ENCODE results near the gene ADAMTS20. TPM values are rescaled to one million over a fixed set of nuclear protein-coding genes. Genes with fewer than 3 reads are reported as not detected.

ADAMTS20 gene
- polyA plus RNA-seq, 1 donor (not counting 4 experiments of a cell fraction or from before 2014, with no cell fraction given): not detected

GRCh38 chr12:43396671-43397070, 155.3 kb downstream of the ADAMTS20 start:
- Histone ChIP-seq H3K4me2 (ENCODE audit: control insufficient read depth, extremely low read depth, insufficient read depth, low read depth, low read length) (no peak overlapping the region), H3K4me1 (ENCODE audit: control insufficient read depth, extremely low read depth, insufficient read depth, low read length) (no peaks in the 10 kb centered on the region), H4K20me1 (ENCODE audit: control insufficient read depth, extremely low read depth, insufficient read depth, low read length) (no peaks in the 10 kb centered on the region), H3K27me3 (ENCODE audit: control insufficient read depth, extremely low read depth, insufficient read depth, low read length) (no peaks in the 10 kb centered on the region), H3K9me1 (ENCODE audit: control insufficient read depth, extremely low read depth, insufficient read depth, low read length) (no peaks in the 10 kb centered on the region), H3K9ac (ENCODE audit: control insufficient read depth, extremely low read depth, insufficient read depth, low read length) (no peak overlapping the region), H2AFZ (ENCODE audit: control insufficient read depth, low read length) (no peak overlapping the region), H3K36me3 (ENCODE audit: control insufficient read depth in 2 of 2, extremely low read depth in 1 of 2, insufficient read depth in 2 of 2, low read length in 2 of 2) (no peaks in the 10 kb centered on the region), H3K79me2 (ENCODE audit: control insufficient read depth, insufficient read depth, low read length) (no peaks in the 10 kb centered on the region), H3K27ac (ENCODE audit: control insufficient read depth, insufficient read depth, low read length) (no peak overlapping the region), H3K4me3 (ENCODE audit: control insufficient read depth in 2 of 3, extremely low read depth in 1 of 3, insufficient read depth in 2 of 3, low read depth in 1 of 3, low read length in 3 of 3) (no peak overlapping the region), H3K9me3 (ENCODE audit: control insufficient read depth, low read depth, low read length) (no peaks in the 10 kb centered on the region)
- dilution Hi-C loops (cut with MboI; ENCODE audit: extremely low pct_ligation_motif_present, low sequenced_read_pairs): no loop called here
- TF ChIP-seq EZH2 (IDR thresholded peaks at IDR 0.05; ENCODE audit: low read length): no peak
- TF ChIP-seq, protein P1, sequence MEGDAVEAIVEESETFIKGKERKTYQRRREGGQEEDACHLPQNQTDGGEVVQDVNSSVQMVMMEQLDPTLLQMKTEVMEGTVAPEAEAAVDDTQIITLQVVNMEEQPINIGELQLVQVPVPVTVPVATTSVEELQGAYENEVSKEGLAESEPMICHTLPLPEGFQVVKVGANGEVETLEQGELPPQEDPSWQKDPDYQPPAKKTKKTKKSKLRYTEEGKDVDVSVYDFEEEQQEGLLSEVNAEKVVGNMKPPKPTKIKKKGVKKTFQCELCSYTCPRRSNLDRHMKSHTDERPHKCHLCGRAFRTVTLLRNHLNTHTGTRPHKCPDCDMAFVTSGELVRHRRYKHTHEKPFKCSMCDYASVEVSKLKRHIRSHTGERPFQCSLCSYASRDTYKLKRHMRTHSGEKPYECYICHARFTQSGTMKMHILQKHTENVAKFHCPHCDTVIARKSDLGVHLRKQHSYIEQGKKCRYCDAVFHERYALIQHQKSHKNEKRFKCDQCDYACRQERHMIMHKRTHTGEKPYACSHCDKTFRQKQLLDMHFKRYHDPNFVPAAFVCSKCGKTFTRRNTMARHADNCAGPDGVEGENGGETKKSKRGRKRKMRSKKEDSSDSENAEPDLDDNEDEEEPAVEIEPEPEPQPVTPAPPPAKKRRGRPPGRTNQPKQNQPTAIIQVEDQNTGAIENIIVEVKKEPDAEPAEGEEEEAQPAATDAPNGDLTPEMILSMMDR (optimal IDR thresholded peaks at IDR 0.05 in 1 of 3, IDR thresholded peaks at IDR 0.05 in 1 of 3, conservative IDR thresholded peaks at IDR 0.05 in 1 of 3; ENCODE audit: extremely low read depth in 1 of 3, insufficient read depth in 2 of 3, low read length in 3 of 3): no peak
- DNase-seq (ENCODE audit: low read depth, low spot score): no peak
- no peak for FAIRE-seq

GRCh38 chr12:43392116-43392515, 159.9 kb downstream of the ADAMTS20 start:
- Histone ChIP-seq H3K79me2 (ENCODE audit: control insufficient read depth, insufficient read depth, low read length) (no peaks in the 10 kb centered on the region), H3K4me2 (ENCODE audit: control insufficient read depth, extremely low read depth, insufficient read depth, low read depth, low read length) (no peak overlapping the region), H3K27me3 (ENCODE audit: control insufficient read depth, extremely low read depth, insufficient read depth, low read length) (no peaks in the 10 kb centered on the region), H3K27ac (ENCODE audit: control insufficient read depth, insufficient read depth, low read length) (no peak overlapping the region), H3K9ac (ENCODE audit: control insufficient read depth, extremely low read depth, insufficient read depth, low read length) (no peak overlapping the region), H2AFZ (ENCODE audit: control insufficient read depth, low read length) (no peak overlapping the region), H3K4me3 (ENCODE audit: control insufficient read depth in 2 of 3, extremely low read depth in 1 of 3, insufficient read depth in 2 of 3, low read depth in 1 of 3, low read length in 3 of 3) (no peak overlapping the region), H3K9me3 (ENCODE audit: control insufficient read depth, low read depth, low read length) (no peaks in the 10 kb centered on the region), H3K4me1 (ENCODE audit: control insufficient read depth, extremely low read depth, insufficient read depth, low read length) (no peaks in the 10 kb centered on the region), H3K36me3 (ENCODE audit: control insufficient read depth in 2 of 2, extremely low read depth in 1 of 2, insufficient read depth in 2 of 2, low read length in 2 of 2) (no peaks in the 10 kb centered on the region), H4K20me1 (ENCODE audit: control insufficient read depth, extremely low read depth, insufficient read depth, low read length) (no peaks in the 10 kb centered on the region), H3K9me1 (ENCODE audit: control insufficient read depth, extremely low read depth, insufficient read depth, low read length) (no peaks in the 10 kb centered on the region)
- DNase-seq (ENCODE audit: low read depth, low spot score): no peak
- no peak for TF ChIP-seq EZH2 (IDR thresholded peaks at IDR 0.05; ENCODE audit: low read length)
- TF ChIP-seq, protein P1 (optimal IDR thresholded peaks at IDR 0.05 in 1 of 3, IDR thresholded peaks at IDR 0.05 in 1 of 3, conservative IDR thresholded peaks at IDR 0.05 in 1 of 3; ENCODE audit: extremely low read depth in 1 of 3, insufficient read depth in 2 of 3, low read length in 3 of 3): no peak
- FAIRE-seq: no peak
- dilution Hi-C loops (cut with MboI; ENCODE audit: extremely low pct_ligation_motif_present, low sequenced_read_pairs): no loop called here

All from keratinocyte (primary cell).